HFFc6 (cell line): Measurements from ENCODE around the gene EFCAB12. TPM values are rescaled to one million over a fixed set of nuclear protein-coding genes. Genes with fewer than 3 reads are reported as not detected.
"Not testable (repeated sequence)": the region's sequence is repeated elsewhere in the genome, so short reads cannot be mapped to it uniquely, and the experiment has no call there.

ENCODE experiments used
- DNase-seq: peaks from one replicate; pipeline ENCODE4 v3.0.0-alpha.2; 2018
- H3K27ac Mint-ChIP-seq: 2 replicates; pipeline ENCODE4 v1.8.0; 2020; ENCODE audit warnings: mild to moderate bottlenecking, mixed read lengths
- H3K27me3 Mint-ChIP-seq: 2 replicates; pipeline ENCODE4 v1.8.0; 2021; ENCODE audit warnings: mild to moderate bottlenecking, moderate library complexity, mixed read lengths; ENCODE audit not compliant: insufficient read depth
- H3K36me3 Mint-ChIP-seq: 2 replicates; pipeline ENCODE4 v1.8.0; 2021; ENCODE audit warnings: low read depth, mixed read lengths
- H3K4me1 Mint-ChIP-seq: 2 replicates; pipeline ENCODE4 v1.8.0; 2020; ENCODE audit warnings: low read depth, mixed read lengths
- H3K4me3 Mint-ChIP-seq: 2 replicates; pipeline ENCODE4 v1.8.0; 2020; ENCODE audit warnings: mild to moderate bottlenecking, moderate library complexity, mixed read lengths
- H3K9me3 Mint-ChIP-seq: 2 replicates; pipeline ENCODE4 v1.8.0; 2020; ENCODE audit warnings: mild to moderate bottlenecking, mixed read lengths
- total RNA-seq, 6 experiments: library from RNA; stranded (reverse); fragmentation: NEBNext Ultra II Directional; extraction: Animal tissue kit (Norgen Biotek cat#: 25700); gene quantifications; 2 replicates in 1 of 6; 3 replicates in 5 of 6; pipeline ENCODE4 v1.2.3, GENCODE V29; 2021
- TF ChIP-seq, protein P1 (sequence below): fragments of 200-600 bp; sonication (generic); IDR thresholded peaks from 2 replicates; pipeline ENCODE4 v1.5.0; 2021; ENCODE audit warnings: antibody characterized with exemption, mild to moderate bottlenecking

The EFCAB12 gene
- total RNA-seq, 6 experiments from 2014 or later = 0.09 to 0.14 (median 0.12) TPM; not detected in 1

DNA sequence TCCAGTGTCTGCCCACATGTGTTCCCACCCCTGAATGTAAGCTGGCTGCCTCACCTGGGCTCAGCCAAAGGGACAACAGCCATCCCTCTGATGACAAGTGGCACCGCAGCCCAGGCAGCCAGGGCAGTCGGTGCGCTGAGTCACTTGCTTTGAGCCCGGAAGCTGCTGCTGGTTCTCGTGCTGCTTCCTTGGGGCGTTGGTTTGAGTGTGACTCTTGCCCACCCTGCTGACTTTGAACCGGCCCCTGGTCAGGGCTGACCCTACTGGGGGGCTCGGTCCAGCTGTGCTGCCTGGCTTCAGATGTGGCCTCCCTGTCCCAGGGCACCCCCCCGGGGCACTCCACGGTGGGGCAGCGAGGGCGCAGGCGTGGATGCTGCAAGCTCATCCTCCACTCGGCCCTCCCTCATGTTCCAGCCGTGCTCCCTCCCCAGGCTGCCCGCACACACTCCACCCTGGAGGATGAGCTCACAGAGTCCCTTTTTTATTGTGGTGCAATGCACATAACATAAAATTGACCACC, 62.1 kb downstream of the EFCAB12 start:
- no peak overlapping the region for H3K4me3 Mint-ChIP-seq
- H3K36me3 Mint-ChIP-seq = no peaks in the 10 kb centered on the region
- H3K9me3 Mint-ChIP-seq = no peaks in the 10 kb centered on the region; the same call in 1 of the 2 replicates
- H3K27me3 Mint-ChIP-seq = peaks cover 11% of the 10 kb centered on the region
- no peak for DNase-seq
- no peaks in the 10 kb centered on the region for H3K4me1 Mint-ChIP-seq
- no peak overlapping the region for H3K27ac Mint-ChIP-seq
- TF ChIP-seq, protein P1, sequence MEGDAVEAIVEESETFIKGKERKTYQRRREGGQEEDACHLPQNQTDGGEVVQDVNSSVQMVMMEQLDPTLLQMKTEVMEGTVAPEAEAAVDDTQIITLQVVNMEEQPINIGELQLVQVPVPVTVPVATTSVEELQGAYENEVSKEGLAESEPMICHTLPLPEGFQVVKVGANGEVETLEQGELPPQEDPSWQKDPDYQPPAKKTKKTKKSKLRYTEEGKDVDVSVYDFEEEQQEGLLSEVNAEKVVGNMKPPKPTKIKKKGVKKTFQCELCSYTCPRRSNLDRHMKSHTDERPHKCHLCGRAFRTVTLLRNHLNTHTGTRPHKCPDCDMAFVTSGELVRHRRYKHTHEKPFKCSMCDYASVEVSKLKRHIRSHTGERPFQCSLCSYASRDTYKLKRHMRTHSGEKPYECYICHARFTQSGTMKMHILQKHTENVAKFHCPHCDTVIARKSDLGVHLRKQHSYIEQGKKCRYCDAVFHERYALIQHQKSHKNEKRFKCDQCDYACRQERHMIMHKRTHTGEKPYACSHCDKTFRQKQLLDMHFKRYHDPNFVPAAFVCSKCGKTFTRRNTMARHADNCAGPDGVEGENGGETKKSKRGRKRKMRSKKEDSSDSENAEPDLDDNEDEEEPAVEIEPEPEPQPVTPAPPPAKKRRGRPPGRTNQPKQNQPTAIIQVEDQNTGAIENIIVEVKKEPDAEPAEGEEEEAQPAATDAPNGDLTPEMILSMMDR = no peak

DNA sequence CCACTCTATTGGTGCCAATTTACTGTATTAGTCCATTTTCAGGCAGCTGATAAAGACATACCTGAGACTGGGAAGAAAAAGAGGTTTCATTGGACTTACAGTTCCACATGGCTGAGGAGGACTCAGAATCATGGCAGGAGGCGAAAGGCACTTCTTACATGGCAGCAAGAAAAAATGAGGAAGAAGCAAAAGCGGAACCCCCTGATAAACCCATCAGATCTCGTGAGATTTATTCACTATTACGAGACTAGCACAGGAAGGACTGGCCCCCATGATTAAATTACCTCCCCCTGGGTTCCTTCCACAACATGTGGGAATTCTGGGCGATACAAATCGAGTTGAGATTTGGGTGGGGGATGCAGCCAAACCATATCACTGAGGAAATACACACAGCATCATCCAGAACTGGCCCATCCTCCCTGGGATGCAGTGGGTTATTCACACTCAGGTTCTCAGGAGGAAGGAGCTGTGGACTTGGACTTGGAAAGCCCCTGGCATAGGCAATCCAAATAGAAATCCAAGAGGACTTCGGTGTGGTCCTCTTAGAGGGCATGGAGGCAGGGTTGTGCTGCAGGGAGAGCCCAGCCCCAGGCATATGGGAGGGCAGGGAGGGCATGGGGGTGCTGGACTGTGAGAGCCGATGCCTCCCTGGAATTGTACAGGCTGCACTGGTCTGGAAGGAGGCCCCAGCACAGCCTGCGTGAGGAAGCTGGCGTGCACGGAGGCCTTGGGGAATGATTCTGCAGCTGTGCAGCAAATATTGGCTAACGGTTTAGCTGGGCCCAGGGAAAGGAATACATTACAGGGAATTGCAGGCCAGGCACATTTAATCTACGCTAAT, 62.9 kb downstream of the EFCAB12 start:
- Mint-ChIP-seq H3K27ac (no peak overlapping the region), H3K36me3 (no peaks in the 10 kb centered on the region), H3K4me3 (no peak overlapping the region), H3K4me1 (no peaks in the 10 kb centered on the region; the same call in 1 of the 2 replicates), H3K27me3 (peaks cover 20% of the 10 kb centered on the region), H3K9me3 (no peaks in the 10 kb centered on the region; the same call in 1 of the 2 replicates)
- TF ChIP-seq, protein P1 = no peak
- no peak for DNase-seq

DNA sequence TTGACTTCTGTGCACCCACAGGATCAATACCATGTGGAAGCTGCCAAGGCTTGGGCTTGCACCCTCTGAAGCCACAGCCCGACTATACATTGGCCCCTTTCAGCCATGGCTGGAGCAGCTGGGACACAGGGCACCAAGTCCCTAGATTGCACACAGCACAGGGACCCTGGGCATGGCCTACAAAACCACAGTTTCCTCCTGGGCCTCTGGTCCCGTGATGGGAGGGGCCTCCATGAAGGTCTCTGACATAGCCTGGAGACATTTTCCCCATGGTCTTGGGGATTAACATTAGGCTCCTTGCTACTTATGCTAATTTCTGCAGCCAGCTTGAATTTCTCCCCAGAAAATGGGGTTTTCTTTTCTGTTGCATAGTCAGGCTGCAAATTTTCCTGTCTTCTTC, 63.6 kb downstream of the EFCAB12 start:
- not testable (repeated sequence) for H3K36me3 Mint-ChIP-seq, H3K4me3 Mint-ChIP-seq, DNase-seq, H3K27ac Mint-ChIP-seq, H3K4me1 Mint-ChIP-seq, H3K9me3 Mint-ChIP-seq
- H3K27me3 Mint-ChIP-seq = peaks cover 21% of the 10 kb centered on the region

DNA sequence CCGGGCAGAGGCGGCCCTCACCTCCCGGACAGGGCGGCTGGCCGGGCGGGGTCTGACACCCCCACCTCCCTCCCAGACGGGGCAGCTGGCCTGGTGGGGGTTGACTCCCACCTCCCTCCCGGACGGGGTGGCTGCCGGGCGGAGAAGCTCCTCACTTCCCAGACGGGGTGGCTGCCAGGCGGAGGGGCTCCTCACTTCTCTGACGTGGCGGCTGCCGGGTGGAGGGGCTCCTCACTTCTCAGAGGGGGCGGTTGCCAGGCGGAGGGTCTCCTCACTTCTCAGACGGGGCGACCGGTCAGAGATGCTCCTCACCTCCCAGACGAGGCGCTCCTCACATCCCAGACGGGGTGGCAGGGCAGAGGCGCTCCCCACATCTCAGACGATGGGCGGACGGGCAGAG, 65.1 kb downstream of the EFCAB12 start:
- peaks cover 19% of the 10 kb centered on the region for H3K27me3 Mint-ChIP-seq
- not testable (repeated sequence) for DNase-seq, H3K4me1 Mint-ChIP-seq, H3K9me3 Mint-ChIP-seq, H3K36me3 Mint-ChIP-seq, H3K27ac Mint-ChIP-seq, H3K4me3 Mint-ChIP-seq

DNA sequence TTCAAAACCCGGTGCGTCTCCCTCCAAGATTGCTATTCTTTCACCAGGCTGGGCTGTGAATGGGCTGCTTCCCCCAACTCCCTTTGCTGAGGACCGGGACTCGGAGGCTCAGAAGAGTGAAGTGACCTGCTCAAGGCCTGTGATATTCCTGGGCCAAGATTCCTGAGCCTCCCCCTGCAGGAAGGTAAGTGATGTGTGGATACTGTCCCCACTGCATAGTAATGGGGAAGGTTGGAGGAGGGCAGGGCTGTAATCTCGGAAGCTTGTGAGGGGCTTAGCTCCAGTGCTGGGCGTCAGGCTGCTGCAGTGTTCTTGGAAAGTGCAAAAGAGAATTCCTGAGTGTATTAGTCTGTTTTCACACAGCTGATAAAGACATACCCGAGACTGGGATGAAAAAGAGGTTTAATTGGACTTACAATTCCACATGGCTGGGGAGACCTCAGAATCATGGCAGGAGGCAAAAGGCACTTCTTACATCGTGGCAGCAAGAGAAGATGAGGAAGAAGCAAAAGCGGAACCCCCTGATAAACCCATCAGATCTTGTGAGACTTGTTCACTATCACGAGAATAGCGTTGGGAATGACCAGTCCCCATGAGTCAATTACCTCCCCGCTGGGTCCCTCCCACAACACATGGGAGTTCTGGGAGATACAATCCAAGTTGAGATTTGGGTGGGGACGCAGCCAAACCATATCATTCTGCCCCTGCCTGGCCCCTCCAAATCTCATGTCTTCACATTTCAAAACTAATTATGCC, 67.6 kb downstream of the EFCAB12 start:
- Mint-ChIP-seq H3K27ac (no peak overlapping the region), H3K9me3 (no peaks in the 10 kb centered on the region; the same call in 1 of the 2 replicates)

DNA sequence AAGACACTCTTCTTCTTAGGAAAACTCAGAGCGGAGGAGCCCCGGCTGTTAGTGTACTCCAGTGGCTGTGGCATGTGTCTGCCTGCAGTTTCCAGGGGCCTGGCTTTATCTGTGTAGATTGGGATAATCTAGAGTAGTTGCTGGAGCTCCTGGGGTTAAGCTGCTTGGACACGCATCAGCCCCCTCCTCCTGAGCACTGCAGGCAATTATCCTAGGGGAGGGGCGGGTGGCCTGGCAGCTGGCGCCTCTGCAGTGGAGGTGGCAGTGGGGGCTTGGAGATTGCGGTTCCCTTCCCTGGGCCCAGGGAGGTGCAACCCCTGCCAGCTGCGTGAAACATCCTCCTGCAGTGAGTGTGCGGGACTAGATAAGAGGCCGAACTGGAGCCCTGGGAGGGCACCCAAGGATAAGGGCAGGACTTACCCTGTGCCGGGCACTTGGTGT, 68.2 kb downstream of the EFCAB12 start:
- TF ChIP-seq, protein P1 = no peak
- no peak overlapping the region for H3K27ac Mint-ChIP-seq
- peaks cover 23% of the 10 kb centered on the region for H3K27me3 Mint-ChIP-seq
- no peaks in the 10 kb centered on the region; the same call in 1 of the 2 replicates for H3K9me3 Mint-ChIP-seq
- H3K36me3 Mint-ChIP-seq = no peaks in the 10 kb centered on the region
- no peaks in the 10 kb centered on the region; the same call in 1 of the 2 replicates for H3K4me1 Mint-ChIP-seq
- no peak overlapping the region for H3K4me3 Mint-ChIP-seq
- DNase-seq = no peak

More for the DNA sequence above, 67.6 kb downstream of the EFCAB12 start:
- DNase-seq = no peak
- H3K27me3 Mint-ChIP-seq = peaks cover 21% of the 10 kb centered on the region
- H3K4me1 Mint-ChIP-seq = no peaks in the 10 kb centered on the region; the same call in 1 of the 2 replicates
- no peak overlapping the region for H3K4me3 Mint-ChIP-seq
- no peaks in the 10 kb centered on the region for H3K36me3 Mint-ChIP-seq
- TF ChIP-seq, protein P1 = no peak
